Loucy (cell line): ENCODE results near the gene RHOB.

ENCODE experiments used
- H2AFZ ChIP-seq: fragments of 200-600 bp; sonication (generic); 2 replicates; pipeline ENCODE4 v1.6.0; 2016; ENCODE audit warnings: antibody characterized with exemption, mild to moderate bottlenecking, low read length, moderate library complexity
- H3F3A ChIP-seq: fragments of 200-600 bp; 2 replicates; pipeline ENCODE4 v1.6.0; 2016; ENCODE audit warnings: antibody characterized with exemption, low read depth, mild to moderate bottlenecking
- H3K27me3 ChIP-seq: fragments of 200-600 bp; sonication (generic); 2 replicates; pipeline ENCODE4 v1.6.1; 2014; ENCODE audit warnings: low read length, mild to moderate bottlenecking; ENCODE audit not compliant: insufficient read depth, poor library complexity, severe bottlenecking
- H3K36me3 ChIP-seq: fragments of 200-600 bp; sonication (generic); 2 replicates; pipeline ENCODE4 v1.6.1; 2016; ENCODE audit warnings: low read length; ENCODE audit not compliant: insufficient read depth
- H3K4me1 ChIP-seq: fragments of 200-600 bp; sonication (generic); 2 replicates; pipeline ENCODE4 v1.5.1; 2014; ENCODE audit warnings: low read length, mild to moderate bottlenecking; ENCODE audit not compliant: insufficient read depth, poor library complexity, severe bottlenecking
- H3K4me2 ChIP-seq: fragments of 200-600 bp; sonication (generic); 2 replicates; pipeline ENCODE4 v1.6.0; 2014; ENCODE audit warnings: antibody characterized with exemption, low read length, low read depth, mild to moderate bottlenecking; ENCODE audit not compliant: poor library complexity, severe bottlenecking
- H3K4me3 ChIP-seq: fragments of 200-600 bp; sonication (generic); 2 replicates; pipeline ENCODE4 v1.5.1; 2014; ENCODE audit warnings: low read length, mild to moderate bottlenecking, mixed read lengths; ENCODE audit not compliant: poor library complexity, severe bottlenecking
- H3K79me2 ChIP-seq: fragments of 200-600 bp; sonication (generic); 2 replicates; pipeline ENCODE4 v1.6.1; 2014; ENCODE audit warnings: low read length; ENCODE audit not compliant: insufficient read depth
- H3K9ac ChIP-seq: fragments of 200-600 bp; sonication (generic); 2 replicates; pipeline ENCODE4 v1.6.0; 2014; ENCODE audit warnings: mild to moderate bottlenecking, low read depth, low read length, moderate library complexity; ENCODE audit not compliant: poor library complexity, severe bottlenecking
- H3K9me2 ChIP-seq: fragments of 200-600 bp; sonication (generic); replicated peaks from 2 replicates; pipeline ENCODE4 v1.6.1; 2016; ENCODE audit warnings: low read depth, low read length, mixed read lengths
- H3K9me3 ChIP-seq: fragments of 200-600 bp; sonication (generic); 2 replicates; pipeline ENCODE4 v1.6.1; 2014; ENCODE audit warnings: mild to moderate bottlenecking, antibody characterized with exemption, low read length, low read depth; ENCODE audit not compliant: insufficient read depth
- H4K20me1 ChIP-seq: fragments of 200-600 bp; sonication (generic); 2 replicates; pipeline ENCODE4 v1.6.0; 2014; ENCODE audit warnings: antibody characterized with exemption, low read length, mild to moderate bottlenecking; ENCODE audit not compliant: insufficient read depth, poor library complexity, severe bottlenecking
- CTCF ChIP-seq: fragments of 200-600 bp; sonication (generic); conservative IDR thresholded peaks from 2 replicates; pipeline ENCODE4 v1.5.1; 2014; ENCODE audit warnings: mild to moderate bottlenecking, antibody characterized with exemption, low read length
- EZH2phosphoT487 ChIP-seq: fragments of 200-600 bp; IDR thresholded peaks from 2 replicates; pipeline ENCODE4 v1.6.1; 2018; ENCODE audit warnings: antibody characterized with exemption, mild to moderate bottlenecking, moderate library complexity, borderline replicate concordance

Gene RHOB

GRCh38 chr2:20446917-20447436, at the start of gene RHOB:
Gene RHOB (plus strand): TSS chr2:20447074. CDS start chr2:20447466, 392 bp downstream.
- H3K4me3 ChIP-seq = no peak within 1 kb of the TSS
- H3K9ac ChIP-seq = no peak within 1 kb of the TSS
- H2AFZ ChIP-seq = no peak within 1 kb of the TSS
- H3K9me3 ChIP-seq = no peaks in the 10 kb centered on the region
- peaks cover 26% of the 10 kb centered on the region for H3K4me1 ChIP-seq
- H3K79me2 ChIP-seq = no peaks in the 10 kb centered on the region
- H3K4me2 ChIP-seq = no peak within 1 kb of the TSS
- no peaks in the 10 kb centered on the region for H3K27me3 ChIP-seq
- H3F3A ChIP-seq = no peaks in the 10 kb centered on the region
- TF ChIP-seq CTCF (no peak), EZH2phosphoT487 (no peak)
- no peaks in the 10 kb centered on the region for H3K36me3 ChIP-seq
- H4K20me1 ChIP-seq = no peaks in the 10 kb centered on the region
- H3K9me2 ChIP-seq = no peaks in the 10 kb centered on the region

GRCh38 chr2:20397811-20398447, 48.9 kb upstream of the RHOB start:
- Histone ChIP-seq H2AFZ (no peak overlapping the region), H3K4me3 (no peak overlapping the region), H3K4me1 (no peaks in the 10 kb centered on the region), H3K36me3 (no peaks in the 10 kb centered on the region), H3K9ac (no peak overlapping the region), H3K79me2 (no peaks in the 10 kb centered on the region), H3K4me2 (no peak overlapping the region), H3K9me3 (no peaks in the 10 kb centered on the region), H4K20me1 (no peaks in the 10 kb centered on the region), H3K27me3 (no peaks in the 10 kb centered on the region), H3K9me2 (no peaks in the 10 kb centered on the region), H3F3A (no peaks in the 10 kb centered on the region)
- TF ChIP-seq EZH2phosphoT487 (no peak), CTCF (no peak)

- TF ChIP-seq EZH2phosphoT487 (no peak), CTCF (no peak)
- H3K9ac ChIP-seq = no peak overlapping the region
- H4K20me1 ChIP-seq = no peaks in the 10 kb centered on the region
- no peaks in the 10 kb centered on the region for H3K79me2 ChIP-seq
- no peaks in the 10 kb centered on the region for H3K27me3 ChIP-seq
- H2AFZ ChIP-seq = no peak overlapping the region
- no peaks in the 10 kb centered on the region for H3K36me3 ChIP-seq
- H3K4me3 ChIP-seq = no peak overlapping the region
- no peaks in the 10 kb centered on the region for H3F3A ChIP-seq
- H3K9me3 ChIP-seq = no peaks in the 10 kb centered on the region
- H3K9me2 ChIP-seq = no peaks in the 10 kb centered on the region
- H3K4me2 ChIP-seq = no peak overlapping the region
- no peaks in the 10 kb centered on the region for H3K4me1 ChIP-seq
Observed at GRCh38 chr2:20398956-20399567, 47.8 kb upstream of the RHOB start.
